Activated T-helper 9 cell treated with anti-CD3 and anti-CD28 coated beads, Interleukin-2, amount 50 U/mL, for 16 hours (primary cell): ENCODE data around the gene SRRT.
"Not testable (repeated sequence)": the region's sequence is repeated elsewhere in the genome, so short reads cannot be mapped to it uniquely, and the experiment has no call there.

Experiments
- DNase-seq: peaks from one replicate; pipeline ENCODE4 v3.0.0-alpha.2; 2020; ENCODE audit warnings: low read depth

SRRT gene

DNA sequence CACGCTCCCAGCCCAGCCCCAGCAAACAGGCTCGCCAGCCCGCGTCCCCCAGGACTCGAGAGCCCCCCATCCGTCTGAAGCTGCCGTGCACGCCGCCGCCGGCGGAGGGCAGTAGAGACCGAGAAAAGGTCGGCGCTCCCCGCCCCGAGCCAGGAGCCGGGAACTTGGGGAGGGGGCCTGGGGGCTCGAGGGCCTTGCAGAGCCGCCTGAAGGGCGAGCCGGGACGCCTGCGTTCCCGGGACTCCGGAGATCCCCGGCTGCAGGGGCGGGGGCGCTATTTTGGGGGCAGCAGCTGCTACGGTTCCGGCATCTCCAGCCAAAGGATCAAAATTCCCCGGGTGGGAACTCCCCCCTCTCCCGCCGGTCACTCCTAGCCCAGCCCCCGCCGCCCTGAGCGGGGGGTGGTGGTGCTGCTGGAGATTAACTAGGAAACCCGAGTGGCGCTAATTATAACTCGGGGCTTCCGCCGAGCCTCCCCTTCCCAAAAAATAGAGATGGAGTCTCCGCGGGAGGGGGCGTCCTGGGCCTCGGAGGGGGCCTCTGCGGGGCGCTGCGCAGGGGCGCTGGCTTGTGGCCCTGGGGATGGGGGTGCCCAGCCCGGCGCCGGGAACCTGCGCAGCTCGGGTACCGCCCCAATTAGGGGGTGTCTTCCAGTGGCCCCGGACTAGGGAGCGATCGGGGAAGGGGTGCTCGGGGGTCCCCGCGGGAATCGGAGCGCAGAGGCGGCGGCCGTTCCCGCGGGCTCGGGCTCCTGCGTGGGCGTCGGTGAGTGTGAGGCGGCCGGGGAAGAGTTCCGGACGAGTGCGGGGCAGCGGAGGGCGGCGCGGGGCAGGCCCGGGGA is 20.2 kb downstream of the SRRT start:
- no peak for DNase-seq

GRCh38 chr7:100895701-100895955 is 20.7 kb downstream of the SRRT start, which contains the start of gene ACHE:
Gene ACHE (minus strand): TSS chr7:100895888. CDS start chr7:100894232, 1,656 bp downstream.
- DNase-seq: no peak

GRCh38 chr7:100895956-100896731 is 21.2 kb downstream of the SRRT start:
- DNase-seq: no peak

GRCh38 chr7:100896732-100897608 is 22.1 kb downstream of the SRRT start:
- DNase-seq: no peak

DNA sequence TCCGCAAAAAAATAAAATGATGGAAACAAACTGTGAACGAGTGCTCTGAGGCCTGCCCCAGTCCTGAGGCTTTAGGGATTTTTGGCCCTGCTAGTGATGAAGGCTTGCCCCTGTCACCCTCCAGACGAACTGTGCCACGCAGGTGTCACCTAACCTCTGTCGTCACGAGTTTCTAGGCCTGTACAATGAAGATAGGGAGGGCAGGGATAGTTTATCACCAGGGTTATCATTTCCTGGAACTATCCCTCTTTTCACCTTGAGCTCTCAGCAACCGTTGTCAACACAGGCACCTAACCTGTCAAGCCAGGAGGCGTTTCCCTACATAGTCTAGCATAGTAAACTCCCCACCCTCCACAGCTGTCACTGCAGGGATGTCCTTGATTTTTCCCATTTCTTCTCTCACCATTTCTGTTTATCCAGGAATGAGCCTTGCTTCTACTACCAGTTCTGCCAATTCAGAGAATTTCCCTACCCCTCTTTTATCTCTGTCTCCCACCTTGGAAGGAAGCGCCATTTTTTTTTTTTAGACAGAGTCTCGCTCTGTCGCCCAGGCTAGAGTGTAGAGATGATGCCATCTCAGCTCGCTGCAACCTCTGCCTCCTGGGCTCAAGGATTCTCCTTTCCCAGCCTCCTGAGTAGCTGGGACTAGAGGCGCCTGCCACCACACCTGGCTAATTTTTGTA is 23.0 kb downstream of the SRRT start:
- no peak for DNase-seq

- DNase-seq: no peak
Measured at GRCh38 chr7:100899432-100899831, 24.5 kb downstream of the SRRT start.

GRCh38 chr7:100900978-100901377 is 26.1 kb downstream of the SRRT start:
- no peak for DNase-seq

DNA sequence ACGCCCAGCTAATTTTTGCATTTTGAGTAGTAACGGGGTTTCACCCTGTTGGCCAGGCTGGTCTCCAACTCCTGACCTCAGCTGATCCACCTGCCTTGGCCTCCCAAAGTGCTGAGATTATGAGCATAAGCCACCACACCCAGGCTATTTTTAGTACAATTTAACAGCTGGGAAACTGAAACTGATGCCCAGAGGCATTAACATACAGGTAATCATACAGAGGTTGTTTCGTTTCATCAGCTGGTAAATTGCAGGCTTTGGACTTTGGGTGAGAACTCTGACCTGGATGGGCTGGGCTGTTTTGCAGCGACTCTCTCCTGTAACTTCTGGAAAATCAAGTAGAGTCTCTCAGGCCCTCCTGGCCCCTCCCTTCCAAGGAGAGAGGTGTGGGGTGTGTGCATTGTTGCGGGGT is 27.0 kb downstream of the SRRT start:
- no peak for DNase-seq

- DNase-seq: no peak
Measured at GRCh38 chr7:100902638-100903037, 27.7 kb downstream of the SRRT start.

DNA sequence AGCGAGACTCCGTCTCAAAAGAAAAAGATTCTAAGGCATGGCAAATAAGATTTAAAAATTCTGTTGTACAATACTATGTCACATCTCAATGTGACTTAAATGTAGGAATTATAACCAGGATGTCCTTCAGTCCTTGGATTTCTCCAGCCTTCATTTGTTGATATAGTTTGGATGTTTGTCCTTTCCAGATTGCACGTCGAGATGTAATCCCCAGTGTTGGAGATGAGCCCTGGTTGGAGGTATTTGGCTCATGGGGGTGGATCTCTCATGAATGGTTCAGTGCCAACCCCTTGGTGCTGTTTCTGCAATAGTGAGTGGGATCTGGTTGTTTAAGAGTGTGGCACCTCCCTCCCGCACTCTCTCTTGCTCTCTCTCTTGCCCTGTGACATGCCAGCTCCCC is 33.6 kb downstream of the SRRT start:
- DNase-seq: no peak

GRCh38 chr7:100910443-100910842 is 35.5 kb downstream of the SRRT start:
- not testable (repeated sequence) for DNase-seq

GRCh38 chr7:100911484-100911883 is 36.6 kb downstream of the SRRT start:
- no peak for DNase-seq

- no peak for DNase-seq
Measured at GRCh38 chr7:100914208-100914878, 39.4 kb downstream of the SRRT start.

DNA sequence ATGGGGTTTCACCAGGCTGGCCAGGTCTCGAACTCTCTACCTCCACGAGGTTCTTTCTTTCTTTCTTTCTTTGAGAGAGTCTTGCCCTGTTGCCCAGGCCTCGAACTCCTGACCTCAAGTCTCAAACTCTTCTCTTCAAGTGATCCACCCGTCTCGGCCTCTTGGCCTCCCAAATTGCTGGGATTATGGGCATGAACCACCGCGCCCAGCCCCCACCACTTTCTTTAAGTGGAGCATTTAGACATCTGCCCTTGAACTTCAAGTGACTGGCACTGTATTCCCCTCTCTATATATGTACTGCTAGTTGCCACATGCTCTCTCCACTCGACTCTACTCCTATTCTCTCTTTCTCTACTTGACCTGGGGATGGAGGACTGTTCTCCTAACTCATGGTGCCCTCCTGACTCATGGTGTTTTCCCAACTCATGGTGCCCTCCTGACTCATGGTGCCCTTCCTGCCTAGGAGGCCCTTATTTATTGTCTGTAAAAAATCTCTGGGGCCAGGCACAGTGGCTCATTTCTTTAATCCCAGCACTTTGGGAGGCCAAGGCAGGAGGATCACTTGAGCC is 40.1 kb downstream of the SRRT start:
- DNase-seq: no peak

DNA sequence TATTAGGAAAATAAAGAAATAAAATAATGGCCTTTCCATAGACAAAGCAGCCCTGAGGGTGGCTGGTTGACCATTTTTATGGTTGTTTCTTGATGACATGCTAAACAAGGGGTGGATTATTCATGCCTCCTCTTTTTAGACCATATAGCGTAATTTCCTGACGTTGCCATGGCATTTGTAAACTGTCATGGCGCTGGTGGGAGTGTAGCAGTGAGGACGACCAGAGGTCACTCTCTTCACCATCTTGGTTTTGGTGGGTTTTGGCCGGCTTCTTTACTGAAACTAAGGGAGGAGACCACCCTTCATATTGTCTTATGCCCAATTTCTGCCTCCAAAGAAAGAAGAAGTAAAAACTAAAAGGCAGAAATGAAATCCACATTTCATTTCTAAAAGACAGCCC is 44.4 kb downstream of the SRRT start:
- not testable (repeated sequence) for DNase-seq

- not testable (repeated sequence) for DNase-seq
Measured at GRCh38 chr7:100919779-100920437, 45.0 kb downstream of the SRRT start.

DNA sequence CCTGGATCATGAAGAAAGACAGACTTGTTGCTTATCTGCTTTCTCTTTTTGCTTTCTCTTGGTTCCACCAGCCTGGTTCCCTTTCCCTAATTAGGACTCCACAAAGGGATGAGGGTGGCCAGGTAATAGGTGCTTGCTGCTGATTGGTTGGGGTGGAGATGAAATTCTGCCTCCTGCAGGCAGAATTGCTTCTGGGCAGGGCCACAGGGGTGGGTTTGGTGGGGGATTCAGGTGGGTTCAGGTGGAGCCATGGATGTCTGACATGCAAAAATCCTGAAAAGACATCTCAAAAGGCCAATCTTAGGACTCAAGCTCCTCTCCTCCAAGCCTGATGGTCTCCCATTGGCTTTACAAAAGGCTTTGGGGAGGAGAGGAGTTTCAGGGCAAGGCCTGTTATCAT is 46.1 kb downstream of the SRRT start:
- DNase-seq: no peak

DNA sequence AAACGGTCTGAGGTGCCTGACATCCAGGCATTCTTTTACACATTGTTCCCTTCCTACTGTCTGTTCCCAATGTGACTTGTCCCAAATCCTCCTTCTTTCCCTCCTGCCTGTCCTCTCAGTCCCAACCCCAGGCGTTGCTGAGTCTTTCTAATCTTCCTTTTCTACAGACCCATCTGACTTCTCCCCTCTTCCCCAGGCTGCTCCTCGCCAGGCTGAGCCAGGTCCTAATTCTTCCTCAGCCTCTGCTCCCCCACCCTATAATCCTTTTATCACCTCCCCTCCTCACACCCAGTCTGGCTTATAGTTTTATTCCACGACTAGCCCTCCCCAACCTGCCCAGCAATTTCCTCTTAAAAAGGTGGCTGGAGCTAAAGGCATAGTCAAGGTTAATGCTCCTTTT is 48.7 kb downstream of the SRRT start:
- DNase-seq: not testable (repeated sequence)

DNA sequence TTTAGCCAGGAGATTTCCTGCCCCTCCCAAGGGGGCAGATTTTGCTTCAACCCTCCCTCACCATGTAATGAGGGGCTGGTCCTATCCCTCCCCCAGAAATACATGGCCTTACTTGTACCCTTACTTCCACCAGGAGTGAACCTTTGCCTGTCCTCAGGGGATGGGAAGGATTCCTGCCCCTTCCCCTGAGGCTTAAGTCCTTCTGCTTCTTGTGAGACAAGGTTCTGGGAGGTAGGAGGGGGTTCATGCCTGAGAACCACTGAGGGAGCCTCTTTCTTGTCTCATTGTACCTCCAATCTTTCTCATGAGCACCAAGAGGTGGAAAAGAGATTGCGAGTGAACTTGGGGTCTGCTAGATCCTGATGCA is 54.9 kb downstream of the SRRT start:
- DNase-seq: no peak

DNA sequence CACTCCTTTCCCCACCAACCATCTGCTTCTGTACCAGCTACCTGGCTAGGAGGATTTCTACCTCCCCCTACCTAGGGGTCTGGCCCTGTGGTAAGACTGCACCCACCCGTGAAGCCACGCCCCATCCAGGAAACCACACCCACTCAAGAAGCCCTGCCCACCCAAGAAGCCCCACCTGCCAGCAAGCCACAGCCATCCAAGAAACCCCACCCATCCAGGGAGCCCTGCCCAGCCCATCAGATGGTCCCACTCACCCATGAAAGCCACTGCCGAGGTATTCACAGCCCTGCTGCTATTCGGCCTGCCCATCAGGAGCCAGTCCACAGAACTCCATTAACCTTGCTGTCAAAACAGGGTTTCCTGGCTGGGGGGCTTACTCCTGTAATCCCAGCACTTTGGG is 58.8 kb downstream of the SRRT start:
- DNase-seq: no peak

GRCh38 chr7:100935381-100935780 is 60.5 kb downstream of the SRRT start:
- not testable (repeated sequence) for DNase-seq
